Central memory CD4-positive, alpha-beta T cell (primary cell): ENCODE data around the gene PLA2G4E.

Source experiments
- DNase-seq: peaks from one replicate; pipeline ENCODE4 v3.0.0; 2022

The PLA2G4E gene

DNA sequence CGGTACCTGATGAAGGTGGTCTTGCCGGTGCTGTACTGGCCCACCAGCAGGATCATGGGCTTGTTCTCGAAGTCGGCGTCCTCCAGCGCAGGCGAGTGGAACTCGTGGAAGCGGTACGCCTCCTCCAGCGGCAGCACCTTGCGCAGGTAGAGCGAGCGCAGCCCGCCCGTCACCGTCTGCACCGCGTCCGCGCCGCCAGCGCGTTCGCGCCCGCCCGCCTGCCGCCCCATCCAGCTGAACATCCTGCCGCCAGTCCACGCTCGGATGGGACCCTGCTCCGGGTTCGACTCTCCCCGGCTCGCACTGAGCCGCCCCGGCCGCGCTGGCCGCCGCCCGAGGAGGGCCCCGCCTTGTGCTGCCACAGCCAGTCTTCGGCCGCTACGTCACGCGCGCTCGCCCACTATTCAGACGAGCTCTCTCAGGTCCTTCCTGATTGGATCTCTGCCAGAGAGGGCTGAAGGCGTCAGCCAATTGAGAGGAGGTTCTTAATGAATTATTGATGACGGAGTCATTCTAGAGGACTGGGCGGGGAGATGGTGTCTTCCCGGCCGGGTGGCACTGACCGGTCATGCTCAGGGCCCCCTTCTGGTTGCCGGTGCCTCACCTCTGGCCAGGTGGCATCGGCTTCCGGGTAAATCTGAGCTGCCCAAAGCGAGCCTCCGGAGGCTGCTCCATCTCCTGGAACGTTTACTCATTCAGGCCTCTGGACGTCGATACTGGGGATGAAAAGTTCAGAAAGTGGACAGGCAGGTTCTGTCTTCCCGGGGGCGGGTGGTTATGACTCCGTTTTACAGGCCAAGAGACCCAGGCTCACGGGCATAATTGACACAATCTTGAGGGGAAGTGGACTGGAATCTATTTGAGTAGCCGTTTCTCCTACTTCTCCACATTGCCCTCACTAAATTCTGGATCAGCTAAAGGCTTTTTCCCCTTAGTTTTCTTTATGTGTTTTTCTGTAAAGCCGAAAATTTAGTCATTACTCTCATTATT, 48.3 kb downstream of the PLA2G4E start, which contains the start of gene EHD4:
Gene EHD4, minus strand, starts transcription at position 305 of the 990 bp plus-strand sequence. Its CDS starts 63 bp downstream, at position 242.
- DNase-seq: peak; percentile 95

DNA sequence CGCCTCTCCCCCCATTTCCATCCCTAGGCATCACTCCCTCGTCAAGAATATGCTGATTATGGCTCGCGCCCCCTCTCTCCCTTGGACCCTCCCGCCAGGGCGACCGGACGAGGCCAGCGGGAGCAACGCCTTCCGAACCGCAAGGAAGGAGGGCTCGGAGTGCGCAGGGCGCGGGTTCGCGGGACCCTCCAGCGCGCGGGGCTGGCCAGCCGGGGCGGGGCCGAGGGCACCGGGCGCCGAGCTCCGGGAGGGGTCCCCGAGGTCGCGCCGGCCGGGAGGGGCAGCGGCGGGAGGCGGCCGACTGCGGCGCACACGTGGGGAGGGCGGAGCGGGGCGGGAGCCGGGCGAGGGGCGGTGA, 49.0 kb downstream of the PLA2G4E start:
- DNase-seq: no peak

GRCh38 chr15:41971089-41971894, 49.5 kb downstream of the PLA2G4E start:
- DNase-seq: peak; percentile 77

DNA sequence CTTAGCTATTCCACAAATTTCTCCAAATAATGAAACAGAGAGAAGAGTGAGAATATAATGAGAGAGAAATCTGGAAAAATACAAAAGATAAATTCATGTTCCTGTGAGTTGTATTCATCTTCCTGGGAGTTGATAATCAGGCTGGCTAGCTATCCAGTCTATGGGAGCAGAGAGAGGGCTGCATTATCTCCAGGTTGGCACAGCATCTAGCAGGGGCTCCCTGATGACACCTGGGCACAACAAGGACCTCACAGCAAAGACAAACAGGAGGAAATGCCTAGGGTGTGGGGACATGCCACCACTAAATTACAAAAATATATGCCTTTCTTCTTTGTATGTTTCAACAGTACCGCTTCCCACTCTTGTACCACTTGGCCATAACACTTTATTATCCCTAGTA, 50.4 kb downstream of the PLA2G4E start:
- DNase-seq: peak; percentile 6

DNA sequence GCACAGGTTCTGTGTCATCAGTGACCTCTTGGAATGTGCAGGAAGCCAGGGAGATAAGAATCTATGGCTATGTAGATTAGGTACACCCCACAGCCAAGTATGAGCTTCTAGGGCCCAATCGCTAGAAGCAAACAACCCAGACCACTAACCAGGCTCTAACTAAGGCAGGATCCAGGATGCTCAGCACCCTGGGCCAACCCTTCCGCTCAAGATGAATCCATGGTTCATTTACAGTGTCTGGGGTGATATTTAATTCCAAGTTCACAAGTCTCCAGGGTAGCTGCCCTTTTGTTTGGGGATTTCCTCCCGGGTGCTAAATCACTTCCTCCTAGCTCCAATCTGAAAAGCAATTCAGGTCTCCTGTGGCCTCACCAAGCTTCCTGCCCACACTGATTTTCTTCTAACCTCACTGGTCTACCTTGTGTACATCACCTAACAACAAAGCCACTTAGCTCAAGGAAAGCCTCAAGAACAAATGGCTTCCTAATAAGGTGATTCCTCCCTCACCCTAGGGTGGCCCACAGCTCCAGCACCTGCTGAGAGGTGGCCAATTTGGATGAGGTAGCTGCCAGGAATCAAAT, 50.9 kb downstream of the PLA2G4E start:
- DNase-seq: peak; percentile 80

- no peak for DNase-seq
Observed at GRCh38 chr15:41968701-41969100, 52.1 kb downstream of the PLA2G4E start.

DNA sequence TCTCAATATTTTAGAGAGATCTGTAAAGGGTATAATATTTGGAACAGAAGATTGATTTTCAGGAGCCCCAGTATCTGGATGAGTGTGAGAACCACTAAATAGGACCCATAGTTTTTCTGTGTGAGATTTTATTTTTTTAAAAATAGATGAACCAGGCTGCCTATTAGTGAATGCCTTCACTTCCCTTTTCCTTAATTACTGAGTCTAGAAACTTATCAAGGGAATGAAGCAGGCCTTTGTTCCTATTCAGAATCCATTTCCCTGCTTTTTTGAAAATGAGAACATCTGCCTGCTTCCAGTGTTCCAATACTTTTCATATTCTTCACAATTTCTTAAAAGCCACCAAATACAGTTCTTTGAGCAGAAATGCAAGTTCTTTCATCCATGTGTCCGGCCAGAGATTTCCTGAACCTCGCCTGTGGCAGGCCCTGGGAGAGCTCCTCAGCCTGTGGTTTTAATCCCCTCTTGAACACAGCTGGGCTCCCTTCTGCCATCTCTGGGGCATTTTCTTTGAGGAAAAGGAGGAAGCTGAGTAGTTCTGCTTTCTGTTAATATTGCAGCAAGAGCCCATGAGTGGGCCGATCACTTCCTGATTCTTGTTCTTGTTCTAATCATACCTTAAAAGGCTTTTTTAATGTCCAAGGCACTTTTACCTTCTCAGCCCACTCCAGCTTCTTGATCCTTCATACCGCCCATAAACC, 53.2 kb downstream of the PLA2G4E start:
- DNase-seq: no peak

DNA sequence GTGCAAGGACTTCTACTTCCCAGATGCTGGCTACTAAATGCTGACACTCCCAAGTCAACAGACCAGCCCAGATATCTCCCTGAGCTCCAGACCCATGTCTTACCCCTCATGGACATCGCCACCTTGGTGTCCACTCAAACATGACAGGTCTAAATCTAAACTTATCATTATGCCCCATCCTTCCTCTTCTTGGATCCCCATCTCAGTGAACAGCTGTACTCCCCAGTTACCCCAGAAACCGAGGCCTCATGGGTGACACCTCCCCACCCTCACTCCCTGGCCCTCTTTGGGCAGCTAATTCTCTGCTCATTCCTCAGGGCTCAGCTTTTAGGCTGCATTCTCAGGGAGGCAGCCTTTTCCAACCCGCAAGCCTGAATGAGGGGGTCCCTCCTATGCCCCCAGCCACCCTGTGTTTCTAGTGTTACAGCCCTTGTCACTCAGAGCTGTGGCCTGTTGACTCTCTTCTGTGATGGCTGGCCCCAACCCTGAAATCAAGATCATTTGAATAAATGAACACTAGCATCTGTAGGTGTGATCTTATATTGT, 53.8 kb downstream of the PLA2G4E start:
- DNase-seq: no peak

DNA sequence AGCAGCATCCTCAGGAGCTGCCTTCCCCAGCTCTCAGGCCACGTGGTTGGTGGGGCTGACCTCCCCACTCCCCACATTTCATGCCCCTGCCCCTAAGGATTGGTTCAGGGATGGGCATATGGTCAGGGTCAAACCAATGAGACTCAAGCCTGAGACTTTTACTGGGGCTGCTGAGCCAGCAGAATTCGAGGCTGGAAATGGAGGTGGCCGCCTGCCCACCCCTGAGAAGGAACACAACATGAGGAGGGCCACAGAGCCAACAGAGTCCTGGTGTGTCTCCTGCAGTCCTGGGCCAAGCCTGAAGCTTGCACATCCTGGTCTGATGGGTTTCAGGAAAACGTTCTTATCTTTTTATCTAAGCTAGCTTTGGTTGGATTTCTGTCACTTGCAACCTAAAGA, 54.4 kb downstream of the PLA2G4E start:
- no peak for DNase-seq

GRCh38 chr15:41965441-41966413, 55.1 kb downstream of the PLA2G4E start:
- DNase-seq: no peak

DNA sequence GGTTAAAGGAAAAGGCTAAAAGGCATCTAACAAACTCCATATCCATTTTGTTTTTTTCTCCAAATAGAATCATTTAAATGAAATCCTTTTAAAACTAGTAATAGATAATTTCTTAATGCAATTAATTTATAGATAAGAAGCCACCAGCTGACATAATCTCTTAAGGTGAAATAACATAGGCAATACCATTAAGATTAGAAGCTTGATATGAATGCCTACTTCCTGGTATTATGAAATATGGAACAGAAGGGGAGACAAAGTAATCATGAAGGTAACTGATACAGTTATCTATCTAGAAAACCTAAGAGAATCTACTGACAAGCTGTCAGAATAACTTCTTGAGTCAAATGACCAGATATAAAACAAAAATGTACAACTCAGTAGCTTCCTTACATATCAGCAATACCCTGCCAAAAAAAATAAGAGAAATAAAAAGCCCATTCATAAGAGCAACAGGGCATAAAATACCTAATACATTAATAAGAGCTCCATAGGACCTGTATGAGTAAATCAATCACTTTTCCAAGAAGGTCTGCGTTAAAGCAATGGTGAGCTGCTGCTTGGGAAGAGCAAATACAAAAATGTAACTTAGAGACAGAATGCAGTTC, 59.1 kb downstream of the PLA2G4E start:
- no peak for DNase-seq

GRCh38 chr15:41961001-41961518, 59.8 kb downstream of the PLA2G4E start:
- DNase-seq: no peak

DNA sequence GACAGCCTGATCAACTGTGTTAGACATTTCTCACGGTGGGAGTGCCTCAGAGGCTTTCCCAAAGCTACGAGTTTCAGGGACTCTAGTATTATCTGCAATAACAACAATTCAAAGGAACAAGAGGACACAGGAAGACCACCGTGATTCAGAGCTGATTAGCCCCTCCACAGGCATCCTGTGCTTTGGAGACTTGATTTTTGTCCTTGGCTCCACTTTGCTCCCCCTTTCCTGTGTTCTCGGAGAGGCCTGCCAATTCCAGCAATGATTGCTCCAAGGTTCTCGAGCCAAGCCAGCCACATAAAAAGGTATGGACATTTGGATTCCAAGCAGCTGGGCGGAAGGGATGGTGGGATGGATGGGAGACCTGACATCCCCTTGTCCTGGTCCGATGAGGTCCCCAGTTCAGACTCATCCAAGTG, 62.8 kb downstream of the PLA2G4E start:
- DNase-seq: no peak

DNA sequence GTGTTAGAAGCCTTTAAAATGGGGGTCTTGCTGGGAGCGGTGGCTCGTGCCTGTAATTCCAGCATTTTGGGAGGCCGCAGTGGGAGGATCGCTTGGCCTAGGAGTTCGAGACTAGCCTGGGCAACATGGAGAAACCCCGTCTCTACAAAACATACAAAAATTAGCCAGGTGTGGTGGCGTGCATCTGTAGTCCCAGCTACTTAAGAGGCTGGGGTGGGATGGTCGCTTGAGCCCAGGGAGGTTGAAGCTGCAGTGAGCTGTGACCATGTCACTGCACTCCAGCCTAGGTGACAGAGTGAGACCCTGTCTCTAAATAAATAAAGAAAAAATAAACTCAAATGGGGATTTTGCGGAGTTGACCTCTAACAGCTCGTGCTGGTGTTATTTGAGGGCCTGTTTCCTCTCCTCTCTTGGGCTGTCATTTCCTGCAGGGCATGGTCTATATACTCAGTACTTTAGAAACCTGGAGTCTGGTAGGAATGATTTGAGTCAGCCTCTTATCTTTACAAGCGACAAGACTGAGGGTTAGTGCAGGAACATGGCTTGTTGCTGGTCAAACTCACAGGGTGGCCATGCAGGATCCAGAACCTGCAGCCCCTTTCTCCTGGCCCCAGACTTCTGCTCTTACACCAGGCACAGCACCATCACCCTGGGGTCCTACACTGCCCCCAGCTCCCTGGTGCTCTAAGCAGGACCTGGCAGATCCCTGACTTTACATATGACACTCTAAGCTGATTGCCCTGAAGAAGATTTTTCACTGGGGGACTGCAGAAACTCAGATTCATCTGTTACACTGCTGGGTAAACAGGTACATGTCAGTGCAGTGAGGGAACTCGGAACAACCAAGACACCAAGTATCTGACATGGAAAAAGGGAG, 63.6 kb downstream of the PLA2G4E start:
- no peak for DNase-seq

DNA sequence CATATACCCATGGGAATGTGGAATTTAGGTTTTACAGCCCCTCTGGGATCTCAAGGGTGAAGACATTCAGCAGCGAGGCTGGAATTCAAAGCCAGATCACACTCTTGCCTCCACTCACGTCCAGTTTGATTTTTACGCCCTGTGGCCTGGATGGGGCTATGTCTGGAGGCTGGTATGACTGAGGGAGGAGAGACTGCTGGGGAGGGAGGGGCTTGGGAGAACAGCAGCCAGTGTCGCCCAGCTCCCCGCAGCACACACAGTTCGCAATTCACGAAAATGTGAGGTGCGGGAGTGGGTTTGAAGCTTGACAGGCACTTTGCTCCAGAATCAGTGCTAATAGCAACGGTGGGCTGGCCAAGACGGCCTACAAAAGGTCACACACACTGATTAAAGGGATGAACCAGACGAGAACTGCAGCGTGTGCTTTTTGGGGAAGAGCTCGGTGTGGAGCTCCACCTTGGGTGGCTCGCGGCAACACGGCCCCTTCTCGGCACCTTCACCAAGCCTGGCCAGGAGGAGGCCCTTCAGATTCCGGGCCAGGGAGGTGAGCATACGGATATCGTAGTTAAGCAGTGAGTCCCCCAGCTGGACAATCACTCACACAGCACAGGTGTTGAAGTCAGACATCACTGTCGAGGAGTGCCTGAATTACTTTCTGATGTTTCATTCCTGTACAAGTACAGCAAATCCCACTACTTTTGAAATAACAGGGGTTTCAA, 64.9 kb downstream of the PLA2G4E start:
- DNase-seq: no peak

GRCh38 chr15:41955100-41955499, 65.7 kb downstream of the PLA2G4E start:
- DNase-seq: no peak

DNA sequence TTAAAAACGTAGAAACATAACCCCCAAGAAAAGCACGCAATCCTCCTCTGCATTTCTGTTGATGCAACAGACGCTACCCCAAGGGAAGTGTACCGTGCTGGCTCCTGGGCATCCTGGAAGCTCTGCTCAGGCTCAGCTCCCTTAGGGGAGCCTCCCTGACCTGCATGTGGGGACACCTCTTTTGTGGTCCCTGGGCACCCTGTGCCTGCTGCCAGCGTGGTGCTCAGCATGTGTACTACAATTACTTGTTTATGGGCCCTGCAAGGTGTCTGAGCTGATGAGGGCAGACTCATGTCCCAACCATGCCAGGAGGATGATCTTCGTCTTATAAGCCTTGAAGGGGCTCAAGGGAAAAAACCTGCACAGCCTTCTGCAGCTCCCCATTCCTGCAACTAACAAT, 66.8 kb downstream of the PLA2G4E start:
- no peak for DNase-seq

GRCh38 chr15:41952013-41952563, 68.8 kb downstream of the PLA2G4E start:
- DNase-seq: no peak
